GM12892 (cell line): ENCODE measurements around the gene ELL2.

Experiments used
- POLR2AphosphoS5 ChIP-seq: IDR thresholded peaks from 2 replicates; pipeline ENCODE4 v1.6.1; 2011; ENCODE audit warnings: low read depth, low read length, control low read depth
- TAF1 ChIP-seq: IDR thresholded peaks from 2 replicates; pipeline ENCODE4 v1.6.1; 2011; ENCODE audit warnings: low read depth, mild to moderate bottlenecking, control low read depth, low read length, borderline replicate concordance

- TF ChIP-seq POLR2AphosphoS5 (no peak), TAF1 (no peak)
Measured at GRCh38 chr5:95985249-95985648, 23.6 kb upstream of the ELL2 start.
